Measurements from ENCODE around the gene ADIPOR2. TPM values are rescaled to one million over a fixed set of nuclear protein-coding genes. Genes with fewer than 3 reads are reported as not detected.

ADIPOR2 gene, protein sequence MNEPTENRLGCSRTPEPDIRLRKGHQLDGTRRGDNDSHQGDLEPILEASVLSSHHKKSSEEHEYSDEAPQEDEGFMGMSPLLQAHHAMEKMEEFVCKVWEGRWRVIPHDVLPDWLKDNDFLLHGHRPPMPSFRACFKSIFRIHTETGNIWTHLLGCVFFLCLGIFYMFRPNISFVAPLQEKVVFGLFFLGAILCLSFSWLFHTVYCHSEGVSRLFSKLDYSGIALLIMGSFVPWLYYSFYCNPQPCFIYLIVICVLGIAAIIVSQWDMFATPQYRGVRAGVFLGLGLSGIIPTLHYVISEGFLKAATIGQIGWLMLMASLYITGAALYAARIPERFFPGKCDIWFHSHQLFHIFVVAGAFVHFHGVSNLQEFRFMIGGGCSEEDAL
- total RNA-seq (10 to 100 TPM; 21.5 to 91.8 (median 42.0) TPM), polyA plus RNA-seq (10 to 100 TPM; 25.6 to 65.4 TPM)
- long read RNA-seq, donor 1, full-length matches to known transcripts: 1 of 21 reads
- long read RNA-seq, donor 1, partial matches to known transcripts: 2 of 21 reads
- long read RNA-seq, donor 1, other reads (novel, unspliced or antisense): 18 of 21 reads
- long read RNA-seq, donor 2, full-length matches to known transcripts: 3 of 3 reads
- long read RNA-seq, donor 2, partial matches to known transcripts: 0 of 3 reads
- long read RNA-seq, donor 2, other reads (novel, unspliced or antisense): 0 of 3 reads
- long read RNA-seq, donor 3, full-length matches to known transcripts: 1 of 11 reads
- long read RNA-seq, donor 3, partial matches to known transcripts: 1 of 11 reads
- long read RNA-seq, donor 3, other reads (novel, unspliced or antisense): 9 of 11 reads

DNA sequence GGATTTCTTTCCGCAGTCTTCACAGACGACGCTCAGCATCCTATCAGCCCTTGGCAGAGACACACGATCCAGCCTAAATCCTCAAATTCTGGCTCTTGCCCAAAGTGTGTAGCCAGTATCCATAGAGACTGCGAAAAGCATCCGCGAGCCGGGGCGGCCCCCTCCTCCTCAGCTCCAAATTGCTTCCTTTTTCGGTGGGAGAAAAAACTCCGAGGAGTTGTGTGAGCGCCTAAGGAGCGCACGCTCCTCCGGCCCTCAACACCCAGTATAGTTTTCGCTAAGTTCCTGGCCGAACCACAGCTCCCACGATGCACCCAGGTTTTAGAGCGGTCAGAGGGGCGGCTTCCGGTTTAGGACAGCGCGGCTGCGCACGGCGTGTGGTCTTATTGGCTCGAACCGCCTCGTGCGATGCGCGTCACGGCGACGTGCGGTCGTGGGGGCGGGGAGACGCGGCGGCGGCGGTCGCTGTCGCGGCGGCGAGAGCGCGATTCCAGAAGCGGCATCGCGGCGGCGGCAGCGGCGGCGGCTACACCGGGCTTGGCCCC is at the start of gene ADIPOR2:
ADIPOR2 (plus strand) TSS at position 493 of the 545 bp plus-strand sequence. CDS start 63,274 bp downstream, outside the sequence.
- intact Hi-C loops (cut with DNase I): no loop called here
- Histone ChIP-seq H3K27ac (peak within 1 kb of the TSS; percentile 58 to 77), H3K27me3 (no peaks in the 10 kb centered on the region), H3K4me1 (ENCODE audit: insufficient read depth) (no peaks in the 10 kb centered on the region), H3K9me3 (no peaks in the 10 kb centered on the region), H3K4me3 (peak within 1 kb of the TSS; percentile 100), H3K36me3 (no peaks in the 10 kb centered on the region)
- peak; percentile 94 to 96 (median 94) for DNase-seq
- peak; percentile 78 for TF ChIP-seq POLR2A (IDR thresholded peaks at IDR 0.05)
- TF ChIP-seq, protein P1, sequence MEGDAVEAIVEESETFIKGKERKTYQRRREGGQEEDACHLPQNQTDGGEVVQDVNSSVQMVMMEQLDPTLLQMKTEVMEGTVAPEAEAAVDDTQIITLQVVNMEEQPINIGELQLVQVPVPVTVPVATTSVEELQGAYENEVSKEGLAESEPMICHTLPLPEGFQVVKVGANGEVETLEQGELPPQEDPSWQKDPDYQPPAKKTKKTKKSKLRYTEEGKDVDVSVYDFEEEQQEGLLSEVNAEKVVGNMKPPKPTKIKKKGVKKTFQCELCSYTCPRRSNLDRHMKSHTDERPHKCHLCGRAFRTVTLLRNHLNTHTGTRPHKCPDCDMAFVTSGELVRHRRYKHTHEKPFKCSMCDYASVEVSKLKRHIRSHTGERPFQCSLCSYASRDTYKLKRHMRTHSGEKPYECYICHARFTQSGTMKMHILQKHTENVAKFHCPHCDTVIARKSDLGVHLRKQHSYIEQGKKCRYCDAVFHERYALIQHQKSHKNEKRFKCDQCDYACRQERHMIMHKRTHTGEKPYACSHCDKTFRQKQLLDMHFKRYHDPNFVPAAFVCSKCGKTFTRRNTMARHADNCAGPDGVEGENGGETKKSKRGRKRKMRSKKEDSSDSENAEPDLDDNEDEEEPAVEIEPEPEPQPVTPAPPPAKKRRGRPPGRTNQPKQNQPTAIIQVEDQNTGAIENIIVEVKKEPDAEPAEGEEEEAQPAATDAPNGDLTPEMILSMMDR (IDR thresholded peaks at IDR 0.05): no peak
- 0 to 1% (median 0%) methylated on average over 56 to 59 of the region's 59 CpGs for WGBS, 3 donors

GRCh38 chr12:1642513-1642912 is 48.4 kb upstream of the ADIPOR2 start:
- Histone ChIP-seq H3K27ac (no peak overlapping the region), H3K36me3 (no peaks in the 10 kb centered on the region), H3K4me1 (ENCODE audit: insufficient read depth) (peaks cover 3% of the 10 kb centered on the region), H3K9me3 (no peaks in the 10 kb centered on the region), H3K27me3 (no peaks in the 10 kb centered on the region), H3K4me3 (no peak overlapping the region)
- DNase-seq: no peak
- 72 to 81% (median 73%) methylated on average over 7 of the region's 7 CpGs for WGBS, 3 donors
- no peak for TF ChIP-seq POLR2A (IDR thresholded peaks at IDR 0.05)
- TF ChIP-seq EP300 (IDR thresholded peaks at IDR 0.05): no peak
- TF ChIP-seq, protein P1 (IDR thresholded peaks at IDR 0.05): no peak
- intact Hi-C loops (cut with DNase I): loop anchor here in 1 of 4 donors (10.0 kb wide), 1 partner anchor 942 kb away; no protein-coding TSS in a partner anchor

DNA sequence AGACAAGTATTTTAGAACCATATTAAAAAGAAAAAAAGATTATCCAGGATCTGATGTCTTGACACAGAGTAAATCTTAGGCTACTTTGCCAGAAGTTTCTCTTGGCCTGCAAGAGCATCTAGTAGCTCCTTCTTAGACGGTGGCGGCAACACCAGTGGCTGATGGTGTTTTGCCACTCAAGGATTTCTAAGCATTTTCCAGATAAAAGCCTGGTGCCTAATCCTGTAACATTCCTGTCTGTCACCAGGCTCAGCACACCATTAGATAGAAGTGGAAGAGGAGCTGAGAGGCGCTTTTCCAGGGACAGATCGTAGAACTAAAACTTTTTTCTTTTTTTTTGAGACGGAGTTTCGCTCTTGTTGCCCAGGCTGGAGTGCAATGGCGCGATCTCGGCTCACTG is 47.8 kb upstream of the ADIPOR2 start:
- intact Hi-C loops (cut with DNase I): loop anchor here in 1 of 4 donors (10.0 kb wide), 1 partner anchor 942 kb away; no protein-coding TSS in a partner anchor
- Histone ChIP-seq H3K27ac (no peak overlapping the region), H3K27me3 (no peaks in the 10 kb centered on the region), H3K9me3 (no peaks in the 10 kb centered on the region), H3K4me1 (ENCODE audit: insufficient read depth) (peaks cover 3% of the 10 kb centered on the region), H3K36me3 (no peaks in the 10 kb centered on the region), H3K4me3 (no peak overlapping the region)
- TF ChIP-seq, protein P1 (IDR thresholded peaks at IDR 0.05): no peak
- TF ChIP-seq EP300 (IDR thresholded peaks at IDR 0.05): no peak
- TF ChIP-seq POLR2A (IDR thresholded peaks at IDR 0.05): no peak
- 89 to 94% (median 89%) methylated on average over 9 of the region's 9 CpGs for WGBS, 3 donors
- DNase-seq: no peak

DNA sequence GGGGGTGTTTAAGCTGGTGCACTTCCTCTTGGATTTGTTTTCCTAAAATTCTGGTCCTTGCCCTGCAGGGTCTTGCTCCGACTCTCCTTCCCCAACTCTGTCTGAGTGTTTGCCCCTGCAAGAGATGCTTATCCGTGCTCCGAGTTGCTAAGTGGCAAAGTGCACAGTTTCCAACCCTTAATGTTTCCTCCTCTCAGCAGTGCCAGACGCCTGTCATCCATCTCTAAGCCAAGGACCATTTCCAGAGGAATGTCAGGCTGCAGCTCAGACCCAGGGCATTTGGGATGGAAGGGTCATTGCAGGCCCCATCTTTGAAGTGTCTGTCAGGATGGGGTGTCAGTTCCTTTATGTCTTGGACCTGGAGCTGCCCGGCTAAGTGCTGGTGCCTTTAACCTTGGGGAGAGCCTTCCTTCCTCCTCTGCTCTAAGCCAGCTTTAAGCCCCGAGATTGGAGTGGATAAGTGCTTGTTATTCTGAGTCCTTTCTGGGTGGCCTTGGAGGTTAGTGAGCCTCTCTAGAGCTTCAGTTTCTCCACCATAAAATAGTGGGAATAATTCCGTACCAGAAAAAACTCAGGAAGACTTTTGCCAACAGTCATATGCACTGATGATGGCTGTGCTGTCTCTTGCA is 46.9 kb upstream of the ADIPOR2 start:
- no peak overlapping the region for H3K27ac ChIP-seq
- no peaks in the 10 kb centered on the region for H3K9me3 ChIP-seq
- 41 to 61% (median 55%) methylated on average over 7 of the region's 7 CpGs for WGBS, 3 donors
- no peak for DNase-seq
- H3K36me3 ChIP-seq: no peaks in the 10 kb centered on the region
- H3K4me1 ChIP-seq (ENCODE audit: insufficient read depth): peaks cover 3% of the 10 kb centered on the region
- H3K4me3 ChIP-seq: no peak overlapping the region
- no peaks in the 10 kb centered on the region for H3K27me3 ChIP-seq
- TF ChIP-seq, protein P1 (IDR thresholded peaks at IDR 0.05): no peak
- TF ChIP-seq EP300 (IDR thresholded peaks at IDR 0.05) (no peak), POLR2A (IDR thresholded peaks at IDR 0.05) (no peak)
- intact Hi-C loops (cut with DNase I): loop anchor here in 1 of 4 donors (10.0 kb wide), 1 partner anchor 941 kb away; no protein-coding TSS in a partner anchor

Measured in ovary (tissue), 10 donors.